Gastroesophageal sphincter (tissue), 4 donors: ENCODE data around the gene AFF3. TPM values are rescaled to one million over a fixed set of nuclear protein-coding genes. Genes with fewer than 3 reads are reported as not detected.

Experiments
- ATAC-seq: fragments of 150-250 bp; one replicate; pipeline ENCODE4 v1.9.1; 2016; ENCODE audit warnings: mild to moderate bottlenecking, moderate library complexity
- H3K27ac ChIP-seq, 4 donors: fragments of 200-600 bp; sonication (generic) in 3 of 4; 1 replicate in 3 of 4; 2 replicates in 1 of 4; pipeline ENCODE4 v1.5.1; 2016 to 2019
- H3K27me3 ChIP-seq: fragments of 200-600 bp; sonication (generic); one replicate; pipeline ENCODE4 v1.5.1; 2019
- H3K36me3 ChIP-seq, 2 donors: fragments of 200-600 bp; sonication (generic); one replicate each; pipeline ENCODE4 v1.5.1; 2019; ENCODE audit warnings: control low read depth in 1 of 2
- H3K4me1 ChIP-seq, 3 donors: fragments of 200-600 bp; sonication (generic); 1 replicate in 2 of 3; 2 replicates in 1 of 3; pipeline ENCODE4 v1.5.1; 2016 to 2019; ENCODE audit warnings: control low read depth in 2 of 3
- H3K4me3 ChIP-seq, 2 donors: fragments of 200-600 bp; sonication (generic); one replicate each; pipeline ENCODE4 v1.5.1; 2019; ENCODE audit warnings: mild to moderate bottlenecking in 1 of 2, moderate library complexity in 1 of 2
- H3K9me3 ChIP-seq, 3 donors: fragments of 200-600 bp; sonication (generic); one replicate each; pipeline ENCODE4 v1.5.1; 2017 to 2019; ENCODE audit warnings: control low read depth in 2 of 3
- CTCF ChIP-seq, 4 experiments: fragments of 200-600 bp in 2 of 4; fragments of 450-650 bp in 2 of 4; sonication (generic) in 1 of 4; IDR thresholded peaks; one replicate each; pipeline ENCODE4 v1.5.1; 2017 to 2019; ENCODE audit warnings: antibody characterized with exemption in 4 of 4, mild to moderate bottlenecking in 2 of 4, moderate library complexity in 2 of 4
- EP300 ChIP-seq: sonication (generic); formaldehyde crosslinking; IDR thresholded peaks from one replicate; pipeline ENCODE4 v1.6.1; 2017; ENCODE audit warnings: antibody characterized with exemption, mild to moderate bottlenecking
- POLR2A ChIP-seq, 2 donors: fragments of 450-650 bp; IDR thresholded peaks; one replicate each; pipeline ENCODE4 v1.6.1; 2017; ENCODE audit warnings: antibody characterized with exemption in 2 of 2, mild to moderate bottlenecking in 2 of 2, moderate library complexity in 1 of 2
- POLR2AphosphoS5 ChIP-seq: sonication (generic); formaldehyde crosslinking; IDR thresholded peaks from one replicate; pipeline ENCODE4 v1.6.1; 2017; ENCODE audit warnings: antibody characterized with exemption
- WGBS, 2 donors: methylation state at CpG; one replicate each; pipeline ENCODE4 v1.1.5; 2018; ENCODE audit warnings: low coverage in 1 of 2; 5-methylcytosine and 5-hydroxymethylcytosine counted together
- total RNA-seq, 4 donors: library from RNA; depleted of rRNA; stranded (reverse); fragments of >200 nt; gene quantifications; one replicate each; pipeline ENCODE4 v1.1.0, GENCODE V29; 2016

The AFF3 gene
- total RNA-seq, 4 donors from 2014 or later = 15.4 to 74.8 (median 37.7) TPM

GRCh38 chr2:99763764-99764163 is 378.6 kb downstream of the AFF3 start:
- ATAC-seq = no peak

GRCh38 chr2:99762714-99763113 is 379.7 kb downstream of the AFF3 start:
- Histone ChIP-seq H3K9me3 (no peaks in the 10 kb centered on the region), H3K4me3 (no peak overlapping the region), H3K27me3 (no peaks in the 10 kb centered on the region), H3K27ac (no peak overlapping the region), H3K36me3 (no peaks in the 10 kb centered on the region), H3K4me1 (no peaks in the 10 kb centered on the region)
- WGBS, 2 donors = 88 to 96% methylated on average over 6 of the region's 7 CpGs
- TF ChIP-seq EP300 = no peak
- no peak for TF ChIP-seq POLR2A (IDR thresholded peaks at IDR 0.05)
- no peak for TF ChIP-seq CTCF (IDR thresholded peaks at IDR 0.05)
- TF ChIP-seq POLR2AphosphoS5 = no peak
- ATAC-seq = no peak

More at GRCh38 chr2:99763764-99764163, 378.6 kb downstream of the AFF3 start:
- Histone ChIP-seq H3K4me3 (no peak overlapping the region), H3K9me3 (no peaks in the 10 kb centered on the region), H3K4me1 (no peaks in the 10 kb centered on the region), H3K27ac (no peak overlapping the region), H3K27me3 (no peaks in the 10 kb centered on the region), H3K36me3 (no peaks in the 10 kb centered on the region)
- TF ChIP-seq EP300 (no peak), POLR2AphosphoS5 (no peak), CTCF (IDR thresholded peaks at IDR 0.05) (no peak), POLR2A (IDR thresholded peaks at IDR 0.05) (no peak)
- WGBS, 2 donors = 83 to 94% methylated on average over 4 to 6 of the region's 6 CpGs

- 66 to 87% methylated on average over 3 of the region's 3 CpGs for WGBS, 2 donors
- Histone ChIP-seq H3K9me3 (no peaks in the 10 kb centered on the region), H3K27ac (no peak overlapping the region), H3K4me3 (no peak overlapping the region), H3K4me1 (no peaks in the 10 kb centered on the region), H3K27me3 (no peaks in the 10 kb centered on the region), H3K36me3 (no peaks in the 10 kb centered on the region)
- no peak for TF ChIP-seq POLR2AphosphoS5
- no peak for TF ChIP-seq EP300
- no peak for TF ChIP-seq CTCF (IDR thresholded peaks at IDR 0.05)
- no peak for TF ChIP-seq POLR2A (IDR thresholded peaks at IDR 0.05)
- no peak for ATAC-seq
Measured at GRCh38 chr2:99757611-99758114, 384.7 kb downstream of the AFF3 start.

- no peak for TF ChIP-seq EP300
- no peak for TF ChIP-seq POLR2AphosphoS5
- no peak for TF ChIP-seq POLR2A (IDR thresholded peaks at IDR 0.05)
- no peak for TF ChIP-seq CTCF (IDR thresholded peaks at IDR 0.05)
- Histone ChIP-seq H3K4me1 (no peaks in the 10 kb centered on the region), H3K36me3 (peaks cover 0 to 5% of the 10 kb centered on the region in 2 donors), H3K27me3 (no peaks in the 10 kb centered on the region), H3K27ac (no peak overlapping the region), H3K4me3 (no peak overlapping the region), H3K9me3 (no peaks in the 10 kb centered on the region)
- 100% methylated on average over 1 of the region's 1 CpG for WGBS, 2 donors
- no peak for ATAC-seq
Measured at GRCh38 chr2:99756059-99756458, 386.3 kb downstream of the AFF3 start.

- Histone ChIP-seq H3K4me3 (no peak overlapping the region), H3K27ac (no peak overlapping the region), H3K36me3 (peaks cover 0 to 5% of the 10 kb centered on the region in 2 donors), H3K4me1 (no peaks in the 10 kb centered on the region), H3K27me3 (no peaks in the 10 kb centered on the region), H3K9me3 (no peaks in the 10 kb centered on the region)
- WGBS, 2 donors = 29 to 39% methylated on average over 3 to 4 of the region's 4 CpGs
- no peak for ATAC-seq
- TF ChIP-seq EP300 = no peak
- no peak for TF ChIP-seq POLR2A (IDR thresholded peaks at IDR 0.05)
- no peak for TF ChIP-seq POLR2AphosphoS5
- no peak for TF ChIP-seq CTCF (IDR thresholded peaks at IDR 0.05)
Measured at GRCh38 chr2:99754210-99754609, 388.2 kb downstream of the AFF3 start.
